T follicular helper cell (primary cell): ENCODE measurements around the gene TAT.
A peak's percentile ranks its signal among the peaks of the same experiment; 100 is the strongest.
"Not testable (repeated sequence)": the region's sequence is repeated elsewhere in the genome, so short reads cannot be mapped to it uniquely, and the experiment has no call there.

Source experiments
- DNase-seq: peaks from one replicate; pipeline ENCODE4 v3.0.0-alpha.2; 2020; ENCODE audit warnings: low read depth
- total RNA-seq, 2 experiments: gene quantifications; one replicate each; lab custom pipeline; 2026; lab: John Stamatoyannopoulos, UW

The TAT gene
- total RNA-seq = 0 reads per million in 2 experiments

GRCh38 chr16:71576971-71577370, at the start of gene TAT:
TSS of gene TAT (minus strand) at chr16:71577092. CDS start at chr16:71576415, 677 bp downstream.
- no peak for DNase-seq

DNA sequence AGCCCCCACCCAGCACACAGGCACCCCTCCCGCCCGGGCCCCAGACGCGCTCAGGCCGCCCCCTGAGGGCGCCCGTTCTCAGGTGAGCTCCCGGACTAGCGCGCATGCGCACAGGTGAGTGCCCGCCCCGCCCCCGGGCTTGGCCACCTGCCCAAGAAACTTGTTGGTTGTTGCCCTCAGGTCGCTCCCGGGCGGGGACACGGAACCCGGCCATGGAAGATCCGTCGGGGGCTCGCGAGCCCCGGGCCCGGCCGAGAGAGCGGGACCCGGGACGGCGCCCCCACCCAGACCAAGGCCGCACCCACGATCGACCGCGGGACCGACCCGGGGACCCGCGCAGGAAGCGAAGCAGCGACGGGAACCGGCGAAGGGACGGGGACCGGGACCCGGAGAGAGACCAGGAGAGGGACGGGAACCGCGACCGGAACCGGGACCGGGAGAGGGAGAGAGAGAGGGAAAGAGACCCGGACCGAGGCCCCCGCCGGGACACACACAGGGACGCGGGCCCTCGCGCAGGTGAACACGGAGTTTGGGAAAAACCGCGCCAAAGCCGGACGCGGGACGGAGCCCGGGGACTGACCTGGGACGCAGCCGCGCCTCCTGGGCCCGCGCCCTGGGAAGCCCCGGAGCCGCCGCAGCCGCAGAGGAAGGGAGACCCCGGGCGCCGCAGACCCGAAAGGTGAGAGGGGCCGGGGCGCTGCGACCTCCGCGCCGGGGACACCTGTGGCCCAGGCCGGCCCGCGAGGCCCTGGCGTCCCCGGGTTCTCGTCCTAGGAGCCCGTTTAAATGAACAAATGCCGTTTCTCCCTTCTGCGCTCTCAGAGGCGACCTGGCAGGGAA, 49.3 kb upstream of the TAT start, which contains the start of gene MARVELD3:
Gene MARVELD3, plus strand, starts transcription at position 167 of the 840 bp plus-strand sequence. Its CDS starts 46 bp downstream, at position 213.
- DNase-seq = no peak

DNA sequence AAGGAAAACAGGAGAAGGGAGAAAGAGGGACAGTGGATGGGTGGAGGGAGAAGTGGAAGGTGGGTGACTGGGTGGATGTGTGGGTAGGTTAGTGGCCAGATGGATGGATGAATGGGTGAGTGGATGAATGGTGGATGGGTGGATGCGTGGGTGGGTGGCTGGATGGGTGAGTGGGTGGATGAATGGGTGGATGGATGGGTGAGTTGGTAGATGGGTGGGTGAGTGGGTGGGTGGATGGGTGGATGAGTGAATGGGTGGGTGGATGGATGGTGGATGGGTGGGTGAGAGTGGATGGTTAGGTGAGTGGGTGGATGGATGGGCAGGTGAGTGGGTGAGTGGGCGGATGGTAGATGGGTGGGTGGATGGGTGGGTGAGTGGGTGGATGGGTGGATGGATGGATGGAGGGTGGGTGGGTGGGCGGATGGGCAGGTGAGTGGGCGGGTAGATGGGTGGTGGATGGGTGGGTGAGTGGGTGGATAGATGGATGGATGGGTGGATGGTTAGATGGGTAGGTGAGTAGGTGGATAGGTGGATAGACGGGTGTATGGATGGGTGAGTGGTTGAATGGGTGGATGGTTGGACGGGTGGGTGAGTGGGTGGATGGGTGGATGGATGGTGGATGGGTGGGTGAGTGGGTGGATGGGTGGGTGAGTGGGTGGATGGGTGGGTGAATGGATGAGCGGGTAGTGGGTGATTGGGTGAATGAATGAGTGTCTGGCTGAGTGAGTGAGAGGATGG, 48.4 kb upstream of the TAT start:
- DNase-seq = no peak

- no peak for DNase-seq
Observed at GRCh38 chr16:71623597-71623996, 46.7 kb upstream of the TAT start.

GRCh38 chr16:71622088-71622487, 45.2 kb upstream of the TAT start:
- no peak for DNase-seq

GRCh38 chr16:71618429-71618828, 41.5 kb upstream of the TAT start:
- DNase-seq = no peak

DNA sequence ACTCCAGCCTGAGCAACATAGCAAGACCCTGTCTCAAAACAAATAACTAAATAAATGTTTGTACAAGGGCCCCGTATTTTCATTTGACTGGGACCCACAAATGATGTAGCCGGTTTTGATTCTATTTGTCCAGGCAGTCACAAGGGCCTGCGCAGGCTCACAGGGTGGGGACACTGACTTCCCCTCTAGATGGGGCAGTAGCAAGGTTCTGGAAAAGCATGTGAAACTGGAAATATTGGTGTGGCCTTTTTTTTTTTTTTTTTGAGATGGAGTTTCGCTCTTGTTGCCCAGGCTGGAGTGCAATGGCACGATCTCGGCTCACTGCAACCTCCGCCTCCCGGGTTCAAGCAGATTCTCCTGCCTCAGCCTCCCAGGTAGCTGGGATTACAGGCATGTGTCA, 38.1 kb upstream of the TAT start:
- DNase-seq = not testable (repeated sequence)

DNA sequence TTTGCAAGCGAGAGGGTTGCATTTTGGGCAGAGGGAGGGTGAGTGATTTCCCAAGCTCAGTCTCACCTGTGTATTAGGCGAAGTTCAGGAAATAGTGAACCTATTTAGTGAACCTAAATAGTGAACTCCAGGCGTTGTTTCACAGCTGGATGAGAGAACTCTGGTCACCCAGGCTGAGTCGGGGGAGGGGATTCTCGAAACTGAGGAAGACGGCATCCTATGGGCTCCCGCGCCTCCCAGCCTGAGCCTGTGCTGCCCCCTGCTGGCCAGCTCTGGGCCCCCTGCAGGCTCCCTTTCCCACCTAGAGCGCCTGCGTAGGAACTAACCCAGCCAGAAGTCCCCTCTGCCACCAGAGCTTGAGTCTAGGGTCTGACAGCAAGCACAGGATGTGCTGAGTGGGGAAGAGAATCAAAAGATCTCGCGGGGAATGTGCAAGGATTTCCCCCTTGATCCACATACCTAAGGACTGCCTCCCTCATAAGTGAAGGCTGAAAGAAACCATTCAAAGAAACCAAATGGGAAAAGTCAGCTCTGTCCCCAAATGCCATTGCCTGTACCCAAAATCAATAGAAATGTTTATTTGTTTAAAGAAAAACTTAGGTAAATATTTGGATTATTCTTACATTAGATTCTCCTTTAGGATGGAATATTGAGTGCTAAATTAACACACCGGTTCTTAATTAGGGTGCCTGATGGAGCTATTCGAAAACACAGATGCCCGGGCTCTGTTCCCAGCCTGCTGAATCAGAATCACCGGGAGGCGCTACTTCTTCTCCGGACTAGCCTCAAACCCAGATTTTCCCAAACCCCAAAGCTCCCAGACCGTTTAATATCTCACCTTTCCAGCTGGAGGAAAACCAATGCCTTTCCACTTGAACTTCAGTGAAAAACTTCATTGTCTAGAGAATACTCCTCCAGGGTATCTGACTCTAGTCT, 34.3 kb upstream of the TAT start:
- peak; percentile 65 for DNase-seq

DNA sequence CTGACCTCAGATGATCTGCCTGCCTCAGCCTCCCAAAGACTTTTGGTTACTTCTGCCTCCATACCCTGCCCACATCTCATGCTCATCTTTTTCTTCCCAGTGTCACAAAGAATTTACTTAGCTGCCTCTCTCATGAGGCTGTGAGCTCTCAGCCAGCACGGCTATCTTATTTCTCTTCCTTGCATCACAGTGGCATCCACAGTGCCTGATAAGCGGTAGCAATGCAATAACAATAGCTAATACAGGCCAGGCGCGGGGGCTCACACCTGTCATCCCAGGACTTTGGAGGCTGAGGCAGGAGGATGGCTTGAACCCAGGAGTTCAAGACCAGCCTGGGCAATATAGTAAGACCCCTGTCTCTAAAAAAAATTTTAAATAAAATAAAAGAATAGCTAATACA, 33.6 kb upstream of the TAT start:
- no peak for DNase-seq

GRCh38 chr16:71609066-71609465, 32.2 kb upstream of the TAT start:
- no peak for DNase-seq

DNA sequence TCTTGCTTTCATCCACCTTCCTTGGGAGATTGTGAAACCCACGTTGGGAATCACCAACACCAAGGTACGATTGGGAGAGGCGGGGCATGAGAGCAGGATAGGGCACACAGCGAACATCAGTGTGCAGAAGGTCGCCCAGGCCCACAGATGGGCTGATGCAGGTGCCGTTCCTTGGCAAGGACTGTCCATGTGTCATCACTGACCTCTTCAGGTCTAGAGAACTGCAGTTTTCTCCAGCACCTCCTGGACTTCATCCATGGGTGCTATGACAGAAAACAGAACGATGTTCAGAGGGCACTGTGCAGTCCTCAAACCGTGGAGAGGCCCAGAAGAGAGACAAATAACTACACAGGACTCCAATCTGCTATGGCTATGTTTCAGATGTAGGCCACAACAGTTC, 23.9 kb upstream of the TAT start:
- DNase-seq = no peak

DNA sequence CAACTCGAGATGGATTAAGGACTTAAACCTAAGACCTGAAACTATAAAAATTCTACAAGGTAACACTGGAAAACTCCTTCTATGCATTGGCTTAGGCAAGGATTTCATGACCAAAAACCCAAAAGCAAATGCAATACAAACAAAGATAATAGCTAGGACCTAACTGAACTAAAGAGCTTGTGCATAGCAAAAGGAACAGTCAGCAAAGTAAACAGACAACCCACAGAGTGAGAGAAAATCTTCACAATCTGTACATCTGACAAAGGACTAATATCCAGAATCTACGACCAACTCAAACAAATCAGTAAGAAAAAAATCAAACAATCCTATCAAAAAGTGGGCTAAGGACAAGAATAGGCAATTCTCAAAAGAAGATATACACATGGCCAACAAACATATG, 21.5 kb upstream of the TAT start:
- not testable (repeated sequence) for DNase-seq

- not testable (repeated sequence) for DNase-seq
Observed at GRCh38 chr16:71595340-71595826, 18.5 kb upstream of the TAT start.

DNA sequence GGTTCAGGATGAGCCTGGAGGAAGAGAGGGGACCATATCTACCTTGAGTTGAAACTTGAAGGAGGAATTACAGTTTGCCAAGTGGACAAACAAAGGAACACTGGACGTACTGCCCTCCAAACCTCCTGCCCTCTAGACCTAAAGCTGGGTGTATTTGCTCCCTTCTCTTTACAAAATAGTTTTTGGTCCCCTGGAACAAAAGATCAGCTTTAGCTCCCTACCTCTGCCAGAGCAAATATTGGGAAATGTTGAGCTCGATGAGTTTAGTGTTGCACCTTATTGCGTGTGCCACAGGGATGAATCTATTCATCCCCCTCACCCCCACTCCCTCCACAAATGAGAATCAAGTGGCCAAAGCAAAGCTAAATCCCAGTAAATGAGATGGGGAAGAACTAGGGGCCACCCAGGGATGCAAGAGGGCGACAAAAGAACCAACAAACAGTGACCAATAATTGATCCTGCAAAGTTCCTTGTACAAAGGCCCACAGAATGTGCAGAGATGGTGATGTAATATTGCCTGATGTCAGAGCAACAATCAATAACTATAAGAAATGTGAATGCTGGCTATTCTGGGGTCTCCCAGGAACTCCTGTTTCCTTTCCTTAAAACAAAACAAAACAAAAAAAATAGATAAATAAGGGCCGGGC, 17.2 kb upstream of the TAT start:
- no peak for DNase-seq

- DNase-seq = no peak
Observed at GRCh38 chr16:71593048-71593999, 16.4 kb upstream of the TAT start.

DNA sequence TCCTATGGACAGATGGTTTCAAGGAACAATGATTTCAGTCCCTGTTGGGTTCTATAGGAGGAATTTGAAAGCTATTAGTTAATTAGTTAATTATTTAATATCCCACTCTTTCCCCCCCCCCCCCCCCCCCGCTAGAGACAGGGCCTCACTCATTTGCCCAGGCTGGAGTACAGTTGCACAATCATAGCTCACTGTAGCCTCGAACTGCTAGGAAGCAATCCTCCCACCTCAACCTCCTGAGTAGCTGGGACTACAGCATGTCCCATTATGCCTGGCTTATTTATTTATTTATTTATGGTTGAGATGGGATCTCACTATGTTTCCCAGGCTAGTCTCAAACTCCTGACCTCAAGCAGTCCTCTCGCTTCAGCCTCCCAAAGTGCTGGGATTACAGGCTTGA, 15.0 kb upstream of the TAT start:
- no peak for DNase-seq

- DNase-seq = no peak
Observed at GRCh38 chr16:71590584-71590983, 13.7 kb upstream of the TAT start.

- DNase-seq = not testable (repeated sequence)
Observed at GRCh38 chr16:71590071-71590470, 13.2 kb upstream of the TAT start.

GRCh38 chr16:71589334-71589733, 12.4 kb upstream of the TAT start:
- DNase-seq = not testable (repeated sequence)

GRCh38 chr16:71585318-71585703, 8.4 kb upstream of the TAT start:
- no peak for DNase-seq
